GM13976 (cell line): Measurements from ENCODE around the gene RTRAF.

Experiments
- DNase-seq: peaks from one replicate; pipeline ENCODE4 v3.0.0; 2012; ENCODE audit warnings: low spot score
- CTCF ChIP-seq: IDR thresholded peaks from 2 replicates; pipeline ENCODE4 v1.5.1; 2012; ENCODE audit warnings: borderline replicate concordance, mild to moderate bottlenecking; ENCODE audit not compliant: insufficient read depth; ENCODE audit errors: extremely low read depth, missing control alignments, control extremely low read depth
- in situ Hi-C: fragments of 300-500 bp; cut with MboI; formaldehyde crosslinking; loops from one replicate; pipeline ENCODE4 v1.12.0; 2022; ENCODE audit warnings: low sequenced_read_pairs, mixed read lengths, inconsistent platforms; ENCODE audit not compliant: unreplicated experiment

RTRAF gene

GRCh38 chr14:51969852-51970540, 19.4 kb upstream of the RTRAF start:
- no peak for TF ChIP-seq CTCF
- DNase-seq, result no peak
- in situ Hi-C loops, result no loop called here

GRCh38 chr14:51972566-51972965, 16.8 kb upstream of the RTRAF start:
- TF ChIP-seq CTCF, result no peak
- DNase-seq, result no peak
- in situ Hi-C loops, result no loop called here

- no peak for TF ChIP-seq CTCF
- in situ Hi-C loops, result no loop called here
- no peak for DNase-seq
These were observed 12.3 kb upstream of the RTRAF start for GRCh38 chr14:51977075-51977474.

- in situ Hi-C loops, result no loop called here
- no peak for TF ChIP-seq CTCF
- DNase-seq, result no peak
These were observed 10.7 kb upstream of the RTRAF start for GRCh38 chr14:51978681-51979085.

- in situ Hi-C loops, result no loop called here
- DNase-seq, result peak; percentile 56
- peak; percentile 88 for TF ChIP-seq CTCF
These were observed 10.1 kb upstream of the RTRAF start for GRCh38 chr14:51979088-51979709.

- in situ Hi-C loops, result no loop called here
- no peak for TF ChIP-seq CTCF
- DNase-seq, result peak; percentile 11
These were observed 8.0 kb upstream of the RTRAF start for GRCh38 chr14:51981218-51981854.
